ENCODE results near the gene UBE2M.

DNA sequence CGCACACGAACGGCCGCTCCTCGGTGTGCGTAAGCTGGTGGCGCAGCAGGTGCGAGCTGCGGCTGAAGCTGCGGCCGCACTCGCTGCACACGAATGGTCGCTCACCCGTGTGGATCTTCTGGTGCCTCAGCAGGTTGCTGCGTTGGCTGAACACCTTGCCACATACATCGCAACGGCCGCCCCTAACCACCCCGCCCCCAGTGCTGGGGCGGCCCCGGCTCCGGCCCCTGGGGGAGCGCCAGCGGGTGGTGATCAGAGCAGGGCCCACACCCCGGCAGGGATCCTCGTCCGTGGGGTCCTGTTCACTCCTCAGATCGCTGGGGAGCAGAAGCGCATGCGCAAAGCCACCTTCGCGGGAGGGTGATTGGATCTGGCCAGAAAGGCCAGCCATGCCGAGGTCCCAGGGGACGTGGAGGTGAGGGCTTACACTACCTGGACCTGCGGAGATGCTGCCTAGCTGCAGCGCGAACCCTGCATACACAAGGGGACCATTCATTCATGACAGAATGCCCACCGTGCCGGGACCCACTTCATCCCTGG, 4.7 kb upstream of the UBE2M start:
- no peak for TF ChIP-seq EZH2 (IDR thresholded peaks at IDR 0.05)
- no peak; the same call in 1 of the 2 replicates for TF ChIP-seq POLR2AphosphoS5 (IDR thresholded peaks at IDR 0.05; ENCODE audit: borderline replicate concordance, low read depth, low read length)

Measured in SK-N-MC (cell line).